Measurements from ENCODE around the gene C5orf58. TPM values are rescaled to one million over a fixed set of nuclear protein-coding genes. Genes with fewer than 3 reads are reported as not detected.

C5orf58 gene
- polyA plus RNA-seq, 4 donors: 0.11 to 0.49 (median 0.20) TPM; not detected in 1

- no peak for DNase-seq (ENCODE audit: low read depth in 4 of 4, low spot score in 2 of 4)
Observed at GRCh38 chr5:170252109-170252508, 19.3 kb downstream of the C5orf58 start.

GRCh38 chr5:170252720-170253350 lies 20.1 kb downstream of the C5orf58 start:
- no peak for DNase-seq (ENCODE audit: low read depth in 4 of 4, low spot score in 2 of 4)

DNA sequence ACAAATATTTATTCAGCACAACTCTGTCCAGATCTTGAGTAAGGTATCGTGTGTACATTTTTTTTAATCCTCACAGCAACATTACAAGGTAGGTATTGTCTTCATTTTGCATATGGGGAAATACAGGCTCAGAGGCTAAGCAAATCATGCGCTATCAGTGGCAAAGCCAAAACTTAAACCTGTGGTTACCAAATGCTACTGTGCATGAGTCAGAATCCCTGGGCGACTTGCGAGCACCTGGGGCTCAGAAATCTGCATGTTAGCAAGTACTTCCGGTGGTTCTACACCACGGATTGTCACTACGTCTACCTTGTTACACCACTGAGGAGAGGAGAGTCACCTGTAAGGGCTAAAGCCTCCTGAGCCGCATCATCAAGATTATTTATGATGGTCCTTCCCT lies 21.3 kb downstream of the C5orf58 start:
- no peak for DNase-seq (ENCODE audit: low read depth in 4 of 4, low spot score in 2 of 4)

GRCh38 chr5:170256571-170256970 lies 23.8 kb downstream of the C5orf58 start:
- no peak for DNase-seq (ENCODE audit: low read depth in 4 of 4, low spot score in 2 of 4)

DNA sequence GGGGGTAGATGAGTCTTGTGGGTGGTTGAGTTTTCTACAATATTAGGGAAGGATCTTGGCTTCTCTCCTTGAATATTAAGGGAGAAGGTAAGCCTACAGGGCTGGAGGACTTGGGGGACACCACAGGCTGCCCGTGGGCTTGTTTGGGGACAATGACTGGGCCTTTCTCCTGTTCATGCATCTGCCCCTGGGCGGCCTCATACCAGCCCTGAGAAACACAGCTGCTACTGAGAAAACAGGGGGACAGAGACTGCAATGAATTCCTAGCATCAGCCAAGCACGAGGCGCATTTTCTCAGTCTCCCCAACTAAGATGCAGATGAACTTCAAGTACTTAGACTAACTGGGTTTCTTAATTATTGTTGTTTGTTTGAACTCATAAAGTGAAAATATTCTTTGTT lies 24.6 kb downstream of the C5orf58 start:
- no peak for DNase-seq (ENCODE audit: low read depth in 4 of 4, low spot score in 2 of 4)

GRCh38 chr5:170261528-170262043 lies 28.8 kb downstream of the C5orf58 start:
- no peak for DNase-seq (ENCODE audit: low read depth in 4 of 4, low spot score in 2 of 4)

DNA sequence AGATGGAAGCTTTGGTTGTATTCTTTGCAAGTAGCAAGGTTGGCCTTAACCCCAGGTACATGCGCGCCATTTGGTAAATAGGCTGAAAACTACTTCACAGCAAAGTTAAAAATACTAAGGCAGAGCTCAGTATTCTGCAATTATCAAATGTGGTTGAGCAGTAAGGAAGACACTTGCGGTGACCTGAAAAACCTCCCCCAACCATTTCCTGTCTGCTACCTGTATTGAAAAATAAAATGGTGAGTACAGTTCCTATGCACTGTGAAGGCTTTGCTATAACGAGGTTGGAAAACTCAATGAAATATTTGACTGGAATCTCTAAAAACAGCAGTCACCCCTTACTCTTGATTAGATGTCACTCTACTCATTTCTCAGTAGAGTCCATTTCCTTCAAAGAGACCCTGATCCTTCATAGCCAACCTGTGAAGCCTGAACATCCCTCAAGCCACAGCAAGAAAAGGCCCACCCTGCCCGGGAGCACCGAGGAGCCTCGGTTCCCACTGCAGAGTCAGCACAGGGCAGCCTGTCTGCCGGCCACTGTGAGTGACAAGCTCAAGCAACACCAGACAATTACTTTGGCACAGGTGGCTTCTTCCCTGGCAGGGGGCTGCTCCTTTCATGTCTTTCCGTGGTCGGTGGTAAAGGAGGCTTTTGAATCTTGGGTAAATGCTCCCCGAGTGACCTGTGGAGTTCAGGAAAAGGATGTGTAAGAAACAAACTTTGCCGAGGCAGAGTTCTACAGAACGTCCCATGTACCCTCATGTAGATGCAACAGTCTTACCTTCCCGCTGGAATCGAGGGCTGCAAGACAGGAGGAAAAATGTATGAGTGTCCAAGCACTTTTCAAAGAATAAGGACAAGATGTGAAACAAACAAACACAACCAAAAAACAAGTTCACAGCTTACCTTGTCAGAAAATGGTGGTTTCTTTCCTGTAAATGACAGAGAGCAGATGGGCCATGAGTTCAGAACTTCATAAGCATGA lies 29.6 kb downstream of the C5orf58 start:
- no peak for DNase-seq (ENCODE audit: low read depth in 4 of 4, low spot score in 2 of 4)

DNA sequence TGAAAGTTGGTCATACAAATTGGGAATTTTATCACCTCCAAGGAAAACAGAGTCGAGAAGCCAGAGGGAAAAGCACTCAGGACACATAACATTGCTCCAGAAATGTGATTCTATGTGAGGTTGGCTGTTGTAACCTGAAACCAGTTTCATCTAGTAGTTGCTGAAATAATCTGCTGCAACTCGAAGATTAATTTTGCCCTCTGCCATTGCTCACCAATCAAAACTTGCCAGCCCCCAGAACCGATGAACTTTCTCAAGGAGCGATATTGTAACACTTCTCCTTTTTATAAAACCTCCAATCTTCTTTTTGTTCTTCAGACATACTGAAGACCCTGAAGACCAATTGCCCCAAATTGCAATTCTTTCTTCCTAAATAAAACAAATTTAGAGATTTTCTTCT lies 31.1 kb downstream of the C5orf58 start:
- DNase-seq (ENCODE audit: low read depth in 4 of 4, low spot score in 2 of 4): no peak

DNA sequence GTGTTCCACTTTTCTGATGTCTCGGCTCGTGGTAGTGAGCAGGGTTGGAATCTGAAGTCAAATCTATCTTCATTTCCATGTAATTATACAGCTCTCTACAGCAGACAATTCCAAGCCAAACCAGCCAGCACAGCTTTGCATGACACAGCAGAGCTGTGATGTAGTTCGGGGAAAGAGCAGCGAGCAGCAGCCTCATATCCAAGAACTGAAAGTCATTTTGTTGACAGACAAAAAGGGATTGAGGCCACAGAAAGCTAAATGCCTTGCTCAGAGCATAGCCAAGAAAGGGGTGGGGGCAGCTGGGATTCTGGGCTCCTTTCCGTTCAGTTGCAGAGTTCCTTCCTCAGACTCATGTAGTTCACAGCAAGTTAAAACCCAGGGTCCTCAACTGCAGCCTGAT lies 32.7 kb downstream of the C5orf58 start:
- DNase-seq (ENCODE audit: low read depth in 4 of 4, low spot score in 2 of 4): peak in 3 of 4 donors; percentile 37 to 66 (median 61)

- DNase-seq (ENCODE audit: low read depth in 4 of 4, low spot score in 2 of 4): no peak
Observed at GRCh38 chr5:170266570-170267381, 34.0 kb downstream of the C5orf58 start.

DNA sequence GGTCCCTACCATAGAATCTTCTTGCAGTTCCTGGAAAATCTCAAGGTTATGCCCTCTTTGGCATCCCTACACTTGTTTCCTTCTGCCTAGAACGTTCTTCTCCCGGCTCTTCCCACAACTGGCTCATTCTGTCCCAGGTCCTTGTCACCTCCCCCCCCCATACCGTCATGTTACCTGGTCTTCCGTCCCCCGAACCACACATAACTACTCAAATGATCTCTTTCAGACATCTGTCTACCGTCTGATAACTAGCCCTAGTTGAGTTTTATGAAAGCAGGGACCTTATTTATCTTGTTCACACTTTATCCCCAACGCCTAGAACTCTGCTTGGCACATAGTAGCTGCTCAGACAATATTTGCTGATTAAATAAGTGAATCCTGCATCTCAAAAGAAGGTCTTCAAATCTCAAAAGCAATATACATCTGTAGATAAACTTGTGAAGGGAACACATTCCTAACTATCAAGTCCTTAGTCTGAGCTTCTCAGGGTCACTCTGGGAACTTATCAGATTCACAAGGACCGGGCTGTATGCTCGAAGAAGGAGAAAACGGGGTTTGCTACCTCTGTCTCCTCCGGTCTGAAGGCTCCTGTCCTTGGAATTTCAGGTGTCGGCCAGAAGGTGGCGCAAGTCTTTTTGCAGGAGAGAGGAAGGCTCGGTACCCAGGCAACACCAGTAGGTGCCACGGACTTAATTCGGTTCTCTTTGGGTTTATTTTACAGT lies 34.8 kb downstream of the C5orf58 start:
- DNase-seq (ENCODE audit: low read depth in 4 of 4, low spot score in 2 of 4): peak in 3 of 4 donors; percentile 44 to 66 (median 48)

- DNase-seq (ENCODE audit: low read depth in 4 of 4, low spot score in 2 of 4): no peak
Observed at GRCh38 chr5:170268153-170268689, 35.4 kb downstream of the C5orf58 start.

GRCh38 chr5:170268884-170269283 lies 36.1 kb downstream of the C5orf58 start:
- DNase-seq (ENCODE audit: low read depth in 4 of 4, low spot score in 2 of 4): no peak

DNA sequence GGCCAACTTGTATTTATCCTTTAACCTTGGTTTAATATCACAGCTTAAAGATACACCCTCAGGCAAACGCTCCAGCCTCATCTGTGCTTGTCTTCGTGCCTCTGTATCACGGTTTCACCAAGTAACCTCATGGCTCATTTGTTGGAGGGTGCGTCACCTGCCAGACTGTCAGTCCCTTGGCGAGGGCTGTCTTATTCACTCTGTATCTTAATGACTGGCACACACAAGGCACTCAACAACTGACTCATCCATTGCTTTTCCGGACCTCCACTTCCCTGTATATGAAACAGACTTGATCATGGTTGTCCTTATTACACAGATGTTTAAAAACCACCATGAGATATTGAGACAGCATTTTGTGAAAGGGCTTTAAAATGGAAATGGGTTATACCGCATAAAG lies 36.8 kb downstream of the C5orf58 start:
- DNase-seq (ENCODE audit: low read depth in 4 of 4, low spot score in 2 of 4): no peak

DNA sequence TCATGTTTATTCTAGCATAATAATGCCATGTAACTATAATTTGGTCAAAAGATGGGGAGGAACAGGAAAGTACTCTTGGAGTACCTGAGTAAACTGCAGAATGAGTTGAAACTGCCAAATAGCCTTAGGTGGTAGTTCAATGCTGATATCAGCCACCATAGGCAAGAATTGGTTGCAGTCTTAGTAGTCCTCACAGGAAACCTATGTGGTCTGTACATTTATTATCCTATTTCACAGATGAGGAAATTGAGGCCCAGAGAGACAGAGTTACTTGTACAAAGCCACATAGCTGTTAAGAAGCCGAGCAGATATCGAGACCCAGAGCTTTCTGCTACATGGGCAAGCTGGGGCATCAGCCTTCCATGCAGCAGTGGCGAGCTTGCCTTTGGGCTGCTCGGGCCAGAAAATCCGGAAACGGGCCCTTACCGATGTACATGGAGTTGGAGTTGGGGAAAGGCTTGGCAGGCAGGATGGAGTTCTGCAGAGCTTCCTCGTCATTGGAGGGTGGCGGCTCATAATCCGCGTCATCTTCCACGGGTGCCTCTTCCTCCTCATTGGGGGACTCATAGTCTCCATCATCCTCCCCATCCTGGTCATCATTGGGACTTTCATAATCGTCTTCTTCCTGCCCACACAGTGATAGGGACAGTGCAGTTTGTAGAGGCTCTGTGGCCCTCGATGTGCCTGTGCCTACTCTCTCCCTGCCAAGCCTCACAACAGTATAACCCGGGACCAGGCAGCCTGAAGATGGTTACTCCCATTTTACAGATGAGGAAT lies 37.7 kb downstream of the C5orf58 start:
- no peak for DNase-seq (ENCODE audit: low read depth in 4 of 4, low spot score in 2 of 4)

- DNase-seq (ENCODE audit: low read depth in 4 of 4, low spot score in 2 of 4): no peak
Observed at GRCh38 chr5:170273968-170274710, 41.4 kb downstream of the C5orf58 start.

GRCh38 chr5:170275376-170275994 lies 42.7 kb downstream of the C5orf58 start:
- no peak for DNase-seq (ENCODE audit: low read depth in 4 of 4, low spot score in 2 of 4)

GRCh38 chr5:170276140-170276539 lies 43.4 kb downstream of the C5orf58 start:
- DNase-seq (ENCODE audit: low read depth in 4 of 4, low spot score in 2 of 4): no peak
